Activated T-helper 17 cell treated with anti-CD3 and anti-CD28 coated beads, Interleukin-2, amount 50 U/mL, for 72 hours (primary cell): Measurements from ENCODE around the gene CD2. TPM values are rescaled to one million over a fixed set of nuclear protein-coding genes. Genes with fewer than 3 reads are reported as not detected.

Source experiments
- total RNA-seq, 2 donors: library from RNA; stranded (reverse); gene quantifications; one replicate each; pipeline ENCODE4 v1.2.3, GENCODE V29; 2022

CD2 gene
- total RNA-seq, 2 donors from 2014 or later = 303 to 473 TPM

Other genes starting within 250 kb of the CD2 start
- gene CD58, start 183.4 kb upstream of the CD2 start, total RNA-seq = 10 to 100 TPM; 36.8 to 40.5 TPM
- gene IGSF3, start 86.7 kb upstream of the CD2 start, total RNA-seq = 1 to 10 TPM; 2.1 to 10.0 TPM
- 10 to 100 TPM; 10.1 to 11.1 TPM for gene PTGFRN, start 155.5 kb downstream of the CD2 start, total RNA-seq
- 1 to 10 TPM in 1 of 2 donors, under 1 TPM in 1; 0.26 to 2.1 TPM for gene CD101, start 247.3 kb downstream of the CD2 start, total RNA-seq